Neural progenitor cell (in vitro differentiated cells): ENCODE data around the gene MYL7. TPM values are rescaled to one million over a fixed set of nuclear protein-coding genes. Genes with fewer than 3 reads are reported as not detected.

Experiments
- DNase-seq: peaks from one replicate; pipeline ENCODE4 v3.0.0-alpha.2; 2016; ENCODE audit warnings: low spot score
- H2AFZ ChIP-seq: fragments of 200-600 bp; sonication (generic); replicated peaks from 2 replicates; pipeline ENCODE4 v1.6.1; 2016; ENCODE audit warnings: antibody characterized with exemption
- H3F3A ChIP-seq: fragments of 200-600 bp; sonication (generic); 2 replicates; pipeline ENCODE4 v1.6.1; 2016; ENCODE audit warnings: antibody characterized with exemption, low read depth
- H3K27ac ChIP-seq: fragments of 200-600 bp; sonication (generic); 2 replicates; pipeline ENCODE4 v1.5.1; 2016; ENCODE audit warnings: mild to moderate bottlenecking
- H3K27me3 ChIP-seq: fragments of 200-600 bp; sonication (generic); 2 replicates; pipeline ENCODE4 v1.6.1; 2016; ENCODE audit warnings: mild to moderate bottlenecking, moderate library complexity
- H3K36me3 ChIP-seq: fragments of 200-600 bp; sonication (generic); 2 replicates; pipeline ENCODE4 v1.5.1; 2016
- H3K4me1 ChIP-seq: fragments of 200-600 bp; sonication (generic); 2 replicates; pipeline ENCODE4 v1.6.1; 2016; ENCODE audit warnings: mixed run types
- H3K4me2 ChIP-seq: fragments of 200-600 bp; sonication (generic); 2 replicates; pipeline ENCODE4 v1.6.1; 2016
- H3K4me3 ChIP-seq: fragments of 200-600 bp; sonication (generic); 2 replicates; pipeline ENCODE4 v1.5.1; 2016
- H3K79me2 ChIP-seq: fragments of 200-600 bp; sonication (generic); 2 replicates; pipeline ENCODE4 v1.6.1; 2016; ENCODE audit warnings: low read depth
- H3K9ac ChIP-seq: fragments of 200-600 bp; sonication (generic); 2 replicates; pipeline ENCODE4 v1.6.1; 2016
- H3K9me3 ChIP-seq: fragments of 200-600 bp; sonication (generic); 2 replicates; pipeline ENCODE4 v1.5.1; 2016; ENCODE audit warnings: low read depth
- H4K20me1 ChIP-seq: fragments of 200-600 bp; sonication (generic); 2 replicates; pipeline ENCODE4 v1.6.1; 2016; ENCODE audit warnings: low read depth
- H3K27ac Mint-ChIP-seq: 3 replicates; pipeline ENCODE4 v1.8.0; 2021; ENCODE audit warnings: mixed read lengths
- H3K27me3 Mint-ChIP-seq: 2 replicates; pipeline ENCODE4 v1.8.0; 2022; ENCODE audit warnings: low read depth, mild to moderate bottlenecking, inconsistent platforms, moderate library complexity, mixed read lengths; ENCODE audit not compliant: insufficient read depth
- H3K36me3 Mint-ChIP-seq: 3 replicates; pipeline ENCODE4 v1.8.0; 2021; ENCODE audit warnings: mixed read lengths
- H3K4me1 Mint-ChIP-seq: 3 replicates; pipeline ENCODE4 v1.8.0; 2021; ENCODE audit warnings: mixed read lengths
- H3K4me3 Mint-ChIP-seq: 3 replicates; pipeline ENCODE4 v1.8.0; 2021; ENCODE audit warnings: mild to moderate bottlenecking, moderate library complexity, mixed read lengths
- H3K9me3 Mint-ChIP-seq: 3 replicates; pipeline ENCODE4 v1.8.0; 2020; ENCODE audit warnings: mixed read lengths
- EZH2 ChIP-seq: fragments of 200-600 bp; sonication (generic); IDR thresholded peaks from 2 replicates; pipeline ENCODE4 v1.6.1; 2017; ENCODE audit warnings: antibody characterized with exemption, mild to moderate bottlenecking, moderate library complexity
- EZH2phosphoT487 ChIP-seq: fragments of 200-600 bp; sonication (generic); IDR thresholded peaks from 2 replicates; pipeline ENCODE4 v1.6.1; 2017; ENCODE audit warnings: antibody characterized with exemption
- total RNA-seq: library from RNA; depleted of rRNA; stranded (reverse); fragments of >200 nt; gene quantifications from 2 replicates; pipeline ENCODE4 v1.2.3, GENCODE V29; 2015; ENCODE audit warnings: low replicate concordance
- TF ChIP-seq, protein P1 (sequence below): fragments of 200-600 bp; sonication (generic); IDR thresholded peaks from 2 replicates; pipeline ENCODE4 v1.5.1; 2017; ENCODE audit warnings: antibody characterized with exemption, mild to moderate bottlenecking

The MYL7 gene
- total RNA-seq, 1 donor from 2014 or later, result not detected

DNA sequence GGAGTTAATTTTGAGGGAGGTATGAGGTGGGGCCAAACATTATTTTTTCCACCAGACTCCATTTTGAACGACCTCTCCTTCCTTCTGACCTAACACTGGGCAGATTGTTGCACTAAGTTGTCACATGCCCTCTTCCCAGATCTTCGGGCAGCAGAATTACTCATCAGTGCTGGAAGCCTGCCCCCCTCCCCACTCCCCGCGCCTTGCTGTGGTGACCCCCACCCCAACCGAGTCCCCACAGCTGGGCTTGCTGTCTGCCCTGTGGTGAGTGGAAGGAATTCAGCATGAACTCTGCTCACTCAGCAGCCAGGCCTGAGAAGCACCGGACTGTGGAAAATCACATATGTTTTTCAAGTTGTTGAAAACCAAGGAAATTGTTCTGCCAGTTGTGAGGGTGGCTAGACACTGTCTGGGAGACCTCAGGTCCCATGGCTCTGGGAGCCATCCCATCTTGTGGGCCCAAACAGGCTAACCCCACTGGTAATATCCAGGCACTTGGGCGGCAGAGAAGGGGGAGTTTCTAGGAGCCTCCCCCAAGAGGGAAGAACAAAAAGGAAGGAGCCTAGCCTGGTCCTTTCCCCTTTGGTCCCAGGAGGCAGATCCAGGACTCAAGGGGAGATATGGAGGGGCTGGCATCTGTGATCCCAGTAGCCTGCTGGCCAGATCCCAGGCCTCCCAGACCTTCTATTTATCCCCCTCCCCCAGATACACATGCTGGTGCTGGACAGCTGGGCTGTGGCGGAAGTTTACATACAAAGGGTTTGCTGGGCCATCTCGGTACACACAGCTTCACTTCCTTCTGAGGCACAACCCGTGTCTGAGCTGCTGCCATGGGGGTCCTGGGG lies 40.5 kb downstream of the MYL7 start:
- Histone ChIP-seq H3K9me3 (no peaks in the 10 kb centered on the region), H3K27me3 (peaks cover 40% of the 10 kb centered on the region), H3K36me3 (no peaks in the 10 kb centered on the region), H4K20me1 (peaks cover 3% of the 10 kb centered on the region), H3K4me3 (no peak overlapping the region), H3F3A (peaks cover 5% of the 10 kb centered on the region), H2AFZ (no peak overlapping the region), H3K27ac (no peak overlapping the region), H3K9ac (no peak overlapping the region), H3K4me2 (no peak overlapping the region), H3K4me1 (no peaks in the 10 kb centered on the region), H3K79me2 (no peaks in the 10 kb centered on the region)
- peaks cover 29% of the 10 kb centered on the region for H3K4me1 Mint-ChIP-seq
- H3K36me3 Mint-ChIP-seq, result no peaks in the 10 kb centered on the region
- peaks cover 10% of the 10 kb centered on the region for H3K27me3 Mint-ChIP-seq
- no peak overlapping the region for H3K4me3 Mint-ChIP-seq
- no peak for DNase-seq
- no peaks in the 10 kb centered on the region for H3K9me3 Mint-ChIP-seq
- TF ChIP-seq, protein P1, sequence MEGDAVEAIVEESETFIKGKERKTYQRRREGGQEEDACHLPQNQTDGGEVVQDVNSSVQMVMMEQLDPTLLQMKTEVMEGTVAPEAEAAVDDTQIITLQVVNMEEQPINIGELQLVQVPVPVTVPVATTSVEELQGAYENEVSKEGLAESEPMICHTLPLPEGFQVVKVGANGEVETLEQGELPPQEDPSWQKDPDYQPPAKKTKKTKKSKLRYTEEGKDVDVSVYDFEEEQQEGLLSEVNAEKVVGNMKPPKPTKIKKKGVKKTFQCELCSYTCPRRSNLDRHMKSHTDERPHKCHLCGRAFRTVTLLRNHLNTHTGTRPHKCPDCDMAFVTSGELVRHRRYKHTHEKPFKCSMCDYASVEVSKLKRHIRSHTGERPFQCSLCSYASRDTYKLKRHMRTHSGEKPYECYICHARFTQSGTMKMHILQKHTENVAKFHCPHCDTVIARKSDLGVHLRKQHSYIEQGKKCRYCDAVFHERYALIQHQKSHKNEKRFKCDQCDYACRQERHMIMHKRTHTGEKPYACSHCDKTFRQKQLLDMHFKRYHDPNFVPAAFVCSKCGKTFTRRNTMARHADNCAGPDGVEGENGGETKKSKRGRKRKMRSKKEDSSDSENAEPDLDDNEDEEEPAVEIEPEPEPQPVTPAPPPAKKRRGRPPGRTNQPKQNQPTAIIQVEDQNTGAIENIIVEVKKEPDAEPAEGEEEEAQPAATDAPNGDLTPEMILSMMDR, result no peak
- no peak for TF ChIP-seq EZH2
- no peak for TF ChIP-seq EZH2phosphoT487
- peak overlapping the region; percentile 83 for H3K27ac Mint-ChIP-seq

DNA sequence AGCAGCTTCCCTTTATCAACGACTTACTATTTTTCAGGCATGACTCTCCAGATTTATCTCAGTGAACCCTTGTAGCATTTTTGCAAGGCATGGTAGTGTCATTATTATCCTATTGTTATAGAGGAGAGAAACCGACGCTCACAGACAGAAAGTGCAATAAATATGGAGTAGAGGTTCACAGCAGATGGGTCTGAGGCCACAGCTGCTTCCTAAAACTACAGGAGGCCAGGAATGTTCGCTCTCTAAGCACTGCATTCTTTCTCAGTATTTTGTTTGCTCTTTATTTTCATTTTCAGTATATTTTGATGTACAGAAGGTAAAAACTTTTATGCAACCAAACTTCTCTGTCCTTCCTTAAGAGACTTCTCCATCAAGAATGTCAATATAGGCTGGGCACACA lies 41.5 kb downstream of the MYL7 start:
- H3K9me3 Mint-ChIP-seq, result no peaks in the 10 kb centered on the region
- Histone ChIP-seq H3K9me3 (no peaks in the 10 kb centered on the region), H3K27ac (no peak overlapping the region), H4K20me1 (no peaks in the 10 kb centered on the region), H3K9ac (no peak overlapping the region), H3K4me3 (no peak overlapping the region), H3K79me2 (no peaks in the 10 kb centered on the region), H3F3A (peaks cover 3% of the 10 kb centered on the region), H3K4me2 (no peak overlapping the region), H3K4me1 (no peaks in the 10 kb centered on the region), H2AFZ (no peak overlapping the region), H3K27me3 (peaks cover 30% of the 10 kb centered on the region), H3K36me3 (no peaks in the 10 kb centered on the region)
- no peak for DNase-seq
- peaks cover 23% of the 10 kb centered on the region for H3K4me1 Mint-ChIP-seq
- no peaks in the 10 kb centered on the region for H3K36me3 Mint-ChIP-seq
- H3K27me3 Mint-ChIP-seq, result peaks cover 8% of the 10 kb centered on the region
- TF ChIP-seq, protein P1, result no peak
- TF ChIP-seq EZH2phosphoT487 (no peak), EZH2 (no peak)
- peak overlapping the region; percentile 41 for H3K4me3 Mint-ChIP-seq
- peak overlapping the region; percentile 57 for H3K27ac Mint-ChIP-seq

- H3K9ac ChIP-seq, result no peak overlapping the region
- no peak overlapping the region for H3K4me3 ChIP-seq
- no peak overlapping the region for H3K4me2 ChIP-seq
- H3F3A ChIP-seq, result no peaks in the 10 kb centered on the region
- Mint-ChIP-seq H3K4me3 (no peak overlapping the region), H3K9me3 (no peaks in the 10 kb centered on the region), H3K36me3 (no peaks in the 10 kb centered on the region), H3K4me1 (peaks cover 22% of the 10 kb centered on the region), H3K27me3 (peaks cover 7% of the 10 kb centered on the region), H3K27ac (no peak overlapping the region)
- peaks cover 17% of the 10 kb centered on the region for H3K27me3 ChIP-seq
- H3K4me1 ChIP-seq, result no peaks in the 10 kb centered on the region
- H4K20me1 ChIP-seq, result no peaks in the 10 kb centered on the region
- H3K79me2 ChIP-seq, result no peaks in the 10 kb centered on the region
- no peak overlapping the region for H2AFZ ChIP-seq
- DNase-seq, result no peak
- H3K36me3 ChIP-seq, result no peaks in the 10 kb centered on the region
- TF ChIP-seq EZH2, result no peak
- TF ChIP-seq, protein P1, result no peak
- no peak for TF ChIP-seq EZH2phosphoT487
- no peak overlapping the region for H3K27ac ChIP-seq
- no peaks in the 10 kb centered on the region for H3K9me3 ChIP-seq
These were observed 42.8 kb downstream of the MYL7 start for GRCh38 chr7:44098092-44099068.
